ENCODE measurements around the gene FAXC. TPM values are rescaled to one million over a fixed set of nuclear protein-coding genes. Genes with fewer than 3 reads are reported as not detected.

Gene FAXC
- total RNA-seq, 1 donor, result 2.2 TPM

GRCh38 chr6:99253271-99253670 is 96.2 kb downstream of the FAXC start:
- no peak for DNase-seq (ENCODE audit: low read depth)
- TF ChIP-seq CTCF (IDR thresholded peaks at IDR 0.05; ENCODE audit: insufficient read depth, low read depth, low read length), result no peak
- H3K4me3 ChIP-seq (ENCODE audit: low read depth, low read length), result no peak overlapping the region

GRCh38 chr6:99252421-99252820 is 97.1 kb downstream of the FAXC start:
- H3K4me3 ChIP-seq (ENCODE audit: low read depth, low read length), result no peak overlapping the region
- no peak for TF ChIP-seq CTCF (IDR thresholded peaks at IDR 0.05; ENCODE audit: insufficient read depth, low read depth, low read length)
- DNase-seq (ENCODE audit: low read depth), result no peak

- no peak for TF ChIP-seq CTCF (IDR thresholded peaks at IDR 0.05; ENCODE audit: insufficient read depth, low read depth, low read length)
- DNase-seq (ENCODE audit: low read depth), result no peak
- H3K4me3 ChIP-seq (ENCODE audit: low read depth, low read length), result no peak overlapping the region
Measured at GRCh38 chr6:99250476-99250875, 99.0 kb downstream of the FAXC start.

- no peak for DNase-seq (ENCODE audit: low read depth)
- H3K4me3 ChIP-seq (ENCODE audit: low read depth, low read length), result no peak overlapping the region
- TF ChIP-seq CTCF (IDR thresholded peaks at IDR 0.05; ENCODE audit: insufficient read depth, low read depth, low read length), result no peak
Measured at GRCh38 chr6:99246602-99247001, 102.9 kb downstream of the FAXC start.

GRCh38 chr6:99241905-99242534 is 107.5 kb downstream of the FAXC start:
- peak; percentile 24 for TF ChIP-seq CTCF (IDR thresholded peaks at IDR 0.05; ENCODE audit: insufficient read depth, low read depth, low read length)
- no peak overlapping the region for H3K4me3 ChIP-seq (ENCODE audit: low read depth, low read length)
- DNase-seq (ENCODE audit: low read depth), result peak; percentile 25

- DNase-seq (ENCODE audit: low read depth), result no peak
- no peak for TF ChIP-seq CTCF (IDR thresholded peaks at IDR 0.05; ENCODE audit: insufficient read depth, low read depth, low read length)
- no peak overlapping the region for H3K4me3 ChIP-seq (ENCODE audit: low read depth, low read length)
Measured at GRCh38 chr6:99236010-99236409, 113.5 kb downstream of the FAXC start.

- no peak overlapping the region for H3K4me3 ChIP-seq (ENCODE audit: low read depth, low read length)
- TF ChIP-seq CTCF (IDR thresholded peaks at IDR 0.05; ENCODE audit: insufficient read depth, low read depth, low read length), result no peak
- no peak for DNase-seq (ENCODE audit: low read depth)
Measured at GRCh38 chr6:99233219-99233618, 116.3 kb downstream of the FAXC start.

Measured in fibroblast of villous mesenchyme (primary cell).